NCI-H1694 (cell line): ENCODE data around the gene UBE4A.

ENCODE experiments used
- DNase-seq: peaks from one replicate; lab custom pipeline; 2025; lab: John Stamatoyannopoulos, UW

The UBE4A gene

DNA sequence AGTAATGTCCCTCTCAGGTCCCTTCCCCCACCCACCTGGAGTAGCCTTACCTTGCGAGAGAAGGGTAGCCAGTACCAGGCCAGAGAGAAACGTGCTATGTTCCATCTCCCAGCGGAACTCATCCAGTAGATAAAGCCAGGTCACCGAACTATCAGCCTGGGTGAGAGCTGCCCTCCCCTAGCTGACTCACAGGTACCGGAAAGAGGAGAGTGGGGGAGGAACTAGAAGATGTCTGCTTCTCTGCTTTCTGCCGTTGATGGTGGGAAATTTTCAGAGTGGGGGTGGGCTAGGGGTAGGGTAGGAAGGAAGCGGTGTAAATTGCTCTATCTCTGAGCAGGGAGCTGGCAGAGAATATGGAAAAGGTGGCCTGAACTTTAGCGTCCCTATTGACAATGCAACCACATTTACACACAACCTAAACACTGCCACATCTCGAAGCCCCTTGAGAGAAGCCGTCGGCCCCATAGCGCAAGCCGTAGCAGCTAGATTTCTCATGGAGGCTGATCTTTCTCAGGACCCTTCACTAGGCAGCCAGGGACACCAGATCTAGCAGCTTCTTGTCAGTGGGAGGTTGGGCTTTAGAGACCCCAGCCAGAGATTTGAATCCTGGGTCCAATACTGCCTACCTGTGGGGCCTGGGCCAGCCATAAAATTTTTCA is 16.8 kb upstream of the UBE4A start, which contains the start of gene CD3D:
Gene CD3D (minus strand): TSS at position 203 of the 659 bp plus-strand sequence. CDS start 98 bp downstream, at position 105.
- no peak for DNase-seq

DNA sequence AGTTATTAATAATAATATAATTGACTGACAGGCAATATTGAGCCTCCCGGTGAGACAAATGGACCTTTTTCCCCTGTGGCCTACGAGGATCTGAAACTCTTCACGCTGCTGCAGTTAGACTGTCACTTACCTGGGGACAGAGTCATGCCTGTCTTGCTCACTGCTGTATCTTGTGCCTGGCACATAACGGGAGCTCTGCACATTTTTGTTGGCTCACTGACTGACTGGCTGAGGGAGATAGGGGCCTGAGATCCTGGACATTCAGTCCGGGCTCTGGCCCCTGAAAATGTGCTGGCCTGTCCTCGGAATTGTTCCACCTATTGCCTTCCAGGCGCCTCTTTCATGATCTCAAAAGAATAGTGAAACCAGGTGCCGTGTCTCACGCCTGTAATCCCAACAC is 16.2 kb upstream of the UBE4A start:
- DNase-seq, result no peak

DNA sequence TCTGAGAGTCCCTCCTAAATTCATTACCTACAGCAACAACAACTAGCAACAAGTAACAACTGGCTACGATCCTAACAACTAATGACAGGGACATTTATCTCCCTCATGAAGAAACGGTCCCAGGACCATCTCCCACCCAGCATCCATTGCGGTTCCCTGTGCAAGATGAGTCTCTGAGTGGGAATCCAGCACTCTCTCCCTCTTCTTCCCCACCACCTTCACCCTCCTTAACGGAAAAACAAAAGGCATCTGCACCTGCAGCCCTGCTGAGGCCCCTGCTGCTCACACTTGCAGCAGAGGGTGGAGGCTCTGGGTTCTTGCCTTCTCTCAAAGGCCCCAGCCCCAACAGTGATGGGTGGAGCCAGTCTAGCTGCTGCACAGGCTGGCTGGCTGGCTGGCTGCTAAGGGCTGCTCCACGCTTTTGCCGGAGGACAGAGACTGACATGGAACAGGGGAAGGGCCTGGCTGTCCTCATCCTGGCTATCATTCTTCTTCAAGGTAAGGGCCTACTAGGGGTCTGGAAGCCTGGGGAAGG is 15.4 kb upstream of the UBE4A start, which contains the start of gene CD3G:
Gene CD3G (plus strand): TSS at position 364 of the 535 bp plus-strand sequence. CDS start 80 bp downstream, at position 444.
- DNase-seq, result no peak

DNA sequence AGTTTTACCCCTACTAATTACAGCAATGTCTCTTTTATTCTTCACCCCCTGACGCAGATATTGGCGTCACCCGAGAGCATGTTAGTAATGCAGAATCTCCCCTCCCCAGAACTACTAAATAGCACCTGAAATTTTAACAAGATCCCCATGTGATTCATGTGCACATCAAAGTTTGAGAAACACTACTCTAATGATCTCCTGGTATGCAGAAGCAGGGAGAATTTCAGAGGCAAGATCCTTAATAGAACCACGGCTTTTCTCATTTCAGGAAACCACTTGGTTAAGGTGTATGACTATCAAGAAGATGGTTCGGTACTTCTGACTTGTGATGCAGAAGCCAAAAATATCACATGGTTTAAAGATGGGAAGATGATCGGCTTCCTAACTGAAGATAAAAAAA is 9.9 kb upstream of the UBE4A start:
- DNase-seq, result no peak

DNA sequence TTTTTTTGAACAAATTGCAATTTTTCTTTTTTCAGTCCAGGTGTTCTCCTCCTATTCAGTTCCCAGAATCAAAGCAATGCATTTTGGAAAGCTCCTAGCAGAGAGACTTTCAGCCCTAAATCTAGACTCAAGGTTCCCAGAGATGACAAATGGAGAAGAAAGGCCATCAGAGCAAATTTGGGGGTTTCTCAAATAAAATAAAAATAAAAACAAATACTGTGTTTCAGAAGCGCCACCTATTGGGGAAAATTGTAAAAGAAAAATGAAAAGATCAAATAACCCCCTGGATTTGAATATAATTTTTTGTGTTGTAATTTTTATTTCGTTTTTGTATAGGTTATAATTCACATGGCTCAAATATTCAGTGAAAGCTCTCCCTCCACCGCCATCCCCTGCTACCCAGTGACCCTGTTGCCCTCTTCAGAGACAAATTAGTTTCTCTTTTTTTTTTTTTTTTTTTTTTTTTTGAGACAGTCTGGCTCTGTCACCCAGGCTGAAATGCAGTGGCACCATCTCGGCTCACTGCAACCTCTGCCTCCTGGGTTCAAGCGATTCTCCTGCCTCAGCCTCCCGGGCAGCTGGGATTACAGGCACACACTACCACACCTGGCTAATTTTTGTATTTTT is 6.2 kb upstream of the UBE4A start:
- no peak for DNase-seq

DNA sequence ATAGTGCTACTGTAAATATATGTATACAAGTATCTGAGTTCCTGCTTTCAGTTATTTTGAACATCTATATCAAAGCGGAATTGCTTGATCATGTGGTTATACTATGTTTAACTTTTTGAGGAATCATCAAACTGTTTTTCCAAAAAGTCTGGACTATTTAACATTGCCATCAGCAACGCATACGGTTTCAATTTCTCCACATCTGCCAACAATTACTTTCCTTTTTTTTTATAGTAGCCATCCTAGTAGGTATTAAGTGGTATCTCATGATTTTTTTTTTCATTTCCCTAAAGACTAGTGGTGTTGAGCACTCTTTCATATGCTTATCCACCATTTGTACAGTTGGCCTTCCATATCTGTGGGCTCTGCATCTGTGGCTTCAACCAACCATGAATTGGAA is 1.3 kb upstream of the UBE4A start:
- no peak for DNase-seq

DNA sequence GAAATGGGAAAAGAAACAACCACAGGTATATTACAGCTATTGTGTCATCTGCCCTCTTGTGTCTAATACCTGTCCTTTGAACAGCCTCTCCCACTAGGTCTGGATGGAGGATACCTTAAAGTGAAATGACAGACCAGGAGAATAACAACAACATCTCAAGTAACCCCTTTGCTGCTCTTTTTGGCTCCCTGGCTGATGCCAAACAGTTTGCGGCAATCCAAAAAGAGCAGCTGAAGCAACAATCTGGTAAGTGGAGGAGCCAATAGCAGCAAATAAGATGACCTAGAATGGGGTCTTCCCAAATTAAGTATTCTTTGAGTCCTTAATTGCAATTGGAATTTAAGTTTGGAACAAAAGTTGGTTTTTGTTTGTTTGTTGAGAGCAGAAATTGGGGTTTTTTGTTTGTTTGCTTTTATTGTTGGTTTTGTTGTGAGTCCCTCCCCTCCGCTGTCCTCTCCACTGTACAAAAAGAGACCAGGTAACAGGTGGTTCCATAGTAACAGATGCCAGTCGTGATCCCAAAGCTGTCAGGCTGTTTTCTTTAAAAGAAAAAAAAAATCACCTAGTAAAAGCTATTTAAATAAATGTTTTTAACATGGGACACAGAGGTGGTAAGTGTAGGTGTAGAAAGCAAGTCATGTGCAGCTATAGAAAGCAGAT is 5.7 kb downstream of the UBE4A start:
- DNase-seq, result no peak

DNA sequence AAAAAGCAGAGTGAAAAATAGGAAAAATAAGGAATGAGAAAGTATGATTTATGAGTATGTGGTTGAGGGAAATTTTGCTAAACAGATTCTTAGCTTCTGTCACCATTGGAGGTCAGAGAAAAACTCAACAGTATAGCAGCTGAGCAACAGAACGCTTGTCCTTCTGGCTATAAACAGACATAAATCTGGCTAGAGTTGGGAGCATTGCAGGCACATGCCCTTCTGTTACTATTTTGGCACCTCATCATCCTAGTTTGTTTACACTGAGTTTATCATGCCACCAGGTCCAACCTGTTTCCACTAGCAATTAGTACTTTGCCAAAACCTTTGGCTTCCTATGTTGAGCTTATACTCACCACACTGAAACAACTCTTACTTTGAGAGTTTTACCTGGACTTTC is 6.9 kb downstream of the UBE4A start:
- peak; percentile 9 for DNase-seq

DNA sequence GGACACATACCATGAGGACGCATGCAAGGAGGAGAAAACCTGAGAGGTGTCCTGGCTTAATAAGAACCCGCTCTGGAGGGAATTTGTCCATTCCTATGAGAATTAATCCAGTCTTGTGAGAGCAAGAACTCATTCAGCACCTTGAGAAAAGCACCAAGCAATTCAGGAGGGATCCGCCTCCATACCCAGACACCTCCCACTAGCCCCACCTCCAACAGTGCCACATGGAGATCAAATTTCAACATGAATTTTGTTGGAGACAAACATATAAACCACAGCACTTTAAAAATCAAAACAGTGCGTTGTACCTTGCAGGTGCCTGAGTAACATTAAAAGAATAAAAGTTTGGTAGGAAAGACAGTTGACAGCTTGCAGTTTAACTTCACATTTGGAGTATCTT is 11.4 kb downstream of the UBE4A start:
- no peak for DNase-seq

DNA sequence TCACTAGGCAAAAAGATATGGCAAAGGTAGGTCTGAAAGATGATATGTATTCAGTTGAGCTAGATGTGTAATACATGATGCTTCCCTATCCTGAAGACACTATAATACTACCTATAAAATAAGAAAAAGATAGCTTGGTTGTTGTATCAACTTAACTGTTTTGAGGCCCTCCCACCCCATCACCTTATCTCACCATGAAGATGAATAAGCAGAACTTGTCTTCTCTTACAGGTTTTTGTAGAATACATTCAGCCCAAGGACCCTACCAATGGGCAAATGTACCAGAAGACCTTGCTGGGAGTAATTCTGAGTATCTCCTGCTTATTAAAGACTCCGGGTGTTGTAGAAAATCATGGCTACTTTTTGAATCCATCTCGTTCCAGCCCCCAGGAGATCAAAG is 13.9 kb downstream of the UBE4A start:
- no peak for DNase-seq

DNA sequence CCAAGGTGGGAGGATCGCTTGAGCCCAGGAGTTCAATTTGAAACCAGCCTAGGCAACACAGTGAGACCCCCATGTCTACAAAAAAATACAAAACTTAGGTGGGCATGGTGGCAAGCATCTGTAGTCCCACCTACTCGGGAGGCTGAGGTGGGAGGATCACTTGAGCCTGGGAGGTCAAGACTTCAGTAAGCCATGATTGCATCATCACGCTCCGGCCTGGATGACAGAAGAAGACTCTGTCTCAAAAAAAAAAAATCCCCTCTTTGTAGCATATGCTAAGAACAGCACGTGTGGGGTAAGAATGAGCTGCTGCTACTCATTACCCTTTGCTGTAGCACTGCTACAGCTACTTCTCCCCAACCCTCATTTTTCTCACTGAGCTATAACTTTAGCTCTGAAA is 14.5 kb downstream of the UBE4A start:
- no peak for DNase-seq

DNA sequence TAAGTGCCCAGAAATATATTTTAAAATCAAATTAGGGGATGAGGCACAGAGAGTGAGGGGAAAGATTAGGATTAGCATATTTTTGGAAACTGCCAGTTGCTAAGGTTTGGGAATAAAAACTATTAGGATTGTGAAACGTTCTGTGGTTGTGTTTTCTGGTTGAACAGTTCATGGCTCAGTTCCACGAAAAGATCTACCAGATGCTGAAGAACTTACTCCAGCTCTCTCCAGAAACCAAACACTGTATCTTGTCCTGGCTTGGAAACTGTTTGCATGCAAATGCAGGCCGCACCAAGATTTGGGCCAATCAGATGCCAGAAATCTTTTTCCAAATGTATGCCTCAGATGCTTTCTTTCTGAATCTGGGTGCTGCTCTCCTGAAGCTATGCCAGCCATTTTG is 15.3 kb downstream of the UBE4A start:
- DNase-seq, result no peak

DNA sequence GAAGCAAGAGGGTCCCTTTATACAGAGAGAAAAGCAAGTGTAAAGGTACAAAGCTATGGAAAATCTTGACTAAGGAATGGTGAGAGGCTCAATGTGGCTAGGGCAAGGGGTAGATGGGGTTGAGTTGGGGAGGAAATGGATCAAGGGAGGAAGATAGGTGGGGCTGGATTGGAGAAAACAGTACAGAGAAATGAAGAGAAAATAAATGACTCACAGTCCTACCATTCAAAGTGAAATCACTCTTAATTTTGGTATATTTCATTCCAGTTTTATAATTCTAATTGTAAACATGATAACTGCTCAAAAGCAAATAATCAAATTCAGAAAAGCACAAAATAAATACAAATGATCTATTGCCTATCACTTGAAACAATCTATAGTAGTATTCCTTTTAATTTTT is 16.6 kb downstream of the UBE4A start:
- DNase-seq, result no peak

DNA sequence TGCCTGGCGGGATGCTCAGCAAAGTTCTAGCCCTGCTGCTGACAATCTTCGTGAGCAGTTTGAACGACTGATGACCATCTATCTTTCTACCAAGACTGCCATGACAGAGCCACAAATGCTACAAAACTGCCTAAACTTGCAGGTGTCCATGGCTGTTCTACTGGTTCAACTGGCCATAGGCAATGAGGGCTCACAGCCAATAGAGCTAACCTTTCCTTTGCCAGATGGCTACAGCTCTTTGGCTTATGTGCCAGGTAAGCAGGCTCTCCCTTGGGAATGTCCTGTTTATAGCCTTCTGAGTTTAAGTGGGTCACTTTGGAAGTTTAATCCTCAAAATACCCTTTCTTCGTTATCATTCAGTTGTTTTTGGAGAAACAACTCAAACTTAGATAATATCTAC is 20.1 kb downstream of the UBE4A start:
- no peak for DNase-seq

DNA sequence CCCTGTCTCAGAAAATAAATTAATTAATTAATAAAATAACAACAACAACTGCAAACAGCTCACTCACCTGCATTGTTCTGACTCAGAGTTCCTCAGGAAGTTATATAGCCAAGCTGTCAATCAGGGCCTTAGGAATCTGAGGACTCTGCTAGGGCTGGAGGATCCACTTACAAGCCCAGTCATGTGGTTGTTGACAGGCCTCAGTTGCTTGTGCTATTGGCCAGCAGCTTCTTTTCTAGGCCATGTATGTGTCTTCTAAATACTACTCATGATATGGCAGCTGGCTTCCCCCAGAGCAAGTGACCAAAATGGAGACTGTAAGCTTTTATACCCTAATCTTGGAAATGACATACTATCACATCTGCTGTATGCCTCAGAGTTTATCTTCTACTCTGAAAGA is 21.2 kb downstream of the UBE4A start:
- no peak for DNase-seq

DNA sequence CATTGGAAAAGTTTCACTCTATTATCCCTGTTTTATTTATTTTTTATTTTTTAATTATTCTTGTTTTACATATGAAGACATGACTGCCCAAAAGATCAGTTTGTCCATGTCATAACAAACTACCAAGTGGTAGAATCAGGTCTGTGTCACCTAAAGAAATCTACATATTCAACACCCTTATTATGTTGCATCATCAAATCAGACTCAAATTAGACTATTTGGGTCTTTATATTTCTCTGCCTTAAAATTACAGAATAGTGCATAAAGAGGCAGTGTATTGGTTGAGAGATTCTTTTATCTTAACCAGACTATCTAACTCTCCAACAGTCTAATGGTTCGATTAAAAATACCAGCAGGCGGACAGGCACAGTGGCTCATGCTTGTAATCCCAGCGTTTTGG is 23.6 kb downstream of the UBE4A start:
- no peak for DNase-seq

DNA sequence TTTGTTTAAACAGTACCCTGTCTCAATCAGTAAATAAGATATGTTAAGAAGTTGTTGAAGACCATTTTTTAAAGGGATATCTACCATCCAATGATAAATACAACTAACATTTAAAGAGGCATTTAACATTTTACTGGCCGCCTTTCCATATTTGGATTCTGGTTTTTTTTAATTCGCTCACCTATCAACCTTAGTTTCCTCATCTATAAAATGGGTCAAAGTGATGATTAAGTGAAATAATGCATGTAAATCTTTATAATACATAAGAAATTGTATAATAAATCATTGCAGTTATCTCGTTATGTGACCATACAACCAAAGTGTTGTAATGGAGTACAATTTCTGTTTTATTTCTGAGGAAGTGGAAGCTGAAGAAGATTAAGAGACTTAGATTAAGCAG is 24.3 kb downstream of the UBE4A start:
- DNase-seq, result no peak

DNA sequence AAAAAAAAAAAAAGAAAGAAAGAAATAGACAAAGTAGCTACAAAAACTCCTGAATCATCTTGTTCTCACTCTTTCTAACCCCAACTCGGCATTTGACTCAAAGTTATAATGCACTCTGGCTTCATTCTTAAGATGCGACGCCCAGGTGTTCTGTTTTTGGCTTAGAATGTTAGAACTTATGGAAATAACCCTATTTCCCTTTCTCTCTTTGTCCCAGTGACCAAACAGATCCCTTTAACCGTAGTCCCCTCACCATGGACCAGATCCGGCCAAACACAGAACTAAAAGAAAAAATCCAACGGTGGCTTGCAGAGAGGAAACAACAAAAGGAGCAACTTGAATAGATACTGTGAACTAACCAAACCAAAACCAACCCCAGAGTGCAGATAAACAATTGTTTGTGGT is 36.7 kb downstream of the UBE4A start:
- no peak for DNase-seq

DNA sequence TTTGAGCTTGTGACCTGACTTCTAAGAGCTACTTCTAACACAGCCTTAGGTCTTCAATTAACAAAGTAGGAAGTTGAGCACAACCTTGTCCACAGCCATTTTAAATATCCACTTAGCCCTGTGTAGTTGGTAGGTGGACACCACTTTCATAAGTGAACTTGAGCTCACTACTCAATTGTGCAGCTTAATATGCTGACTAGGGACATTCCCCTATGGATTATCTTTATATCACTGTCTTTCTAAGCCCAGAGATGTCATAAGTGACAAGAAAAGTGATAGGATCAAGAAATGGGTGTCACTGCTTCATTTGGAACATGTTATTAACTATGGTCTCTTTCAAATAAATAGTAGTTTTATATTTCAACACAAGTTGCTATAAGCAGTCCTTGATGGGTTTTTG is 38.0 kb downstream of the UBE4A start:
- DNase-seq, result no peak

DNA sequence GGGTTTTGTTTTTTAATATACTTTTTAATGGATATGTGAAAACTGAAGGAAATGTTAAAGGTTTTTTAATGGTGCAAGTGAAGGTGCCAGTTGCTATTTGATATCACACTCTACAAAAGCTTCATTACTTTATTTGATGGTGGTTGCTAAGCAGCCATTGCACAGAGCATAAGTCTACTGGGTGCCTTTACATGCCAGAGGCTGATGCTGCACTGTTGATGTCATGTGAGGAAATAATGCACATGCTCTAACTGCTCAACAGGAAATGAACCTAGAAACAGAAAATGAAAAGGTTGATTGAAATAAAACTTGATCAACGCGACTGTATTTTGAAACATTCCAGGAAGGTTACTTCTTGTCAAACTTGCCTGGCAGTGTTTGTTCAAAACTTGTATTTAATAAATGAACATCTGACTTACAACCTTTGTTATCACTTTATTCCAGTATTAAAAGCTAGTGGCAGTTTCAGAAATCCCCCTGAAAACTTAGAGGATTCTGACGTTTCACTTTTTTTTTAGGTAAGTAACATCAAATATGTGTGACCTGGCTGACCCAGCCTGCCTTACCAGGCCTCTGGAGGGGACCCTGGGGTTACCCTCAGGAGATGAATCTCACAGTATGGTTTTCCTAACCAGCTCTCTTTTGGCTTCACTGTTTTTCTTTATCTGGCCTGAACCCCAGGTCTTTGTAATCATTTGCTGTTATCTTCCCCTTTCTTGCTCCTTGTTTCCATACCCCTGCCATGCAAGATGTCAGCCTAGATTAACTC is 39.6 kb downstream of the UBE4A start:
- DNase-seq, result no peak

DNA sequence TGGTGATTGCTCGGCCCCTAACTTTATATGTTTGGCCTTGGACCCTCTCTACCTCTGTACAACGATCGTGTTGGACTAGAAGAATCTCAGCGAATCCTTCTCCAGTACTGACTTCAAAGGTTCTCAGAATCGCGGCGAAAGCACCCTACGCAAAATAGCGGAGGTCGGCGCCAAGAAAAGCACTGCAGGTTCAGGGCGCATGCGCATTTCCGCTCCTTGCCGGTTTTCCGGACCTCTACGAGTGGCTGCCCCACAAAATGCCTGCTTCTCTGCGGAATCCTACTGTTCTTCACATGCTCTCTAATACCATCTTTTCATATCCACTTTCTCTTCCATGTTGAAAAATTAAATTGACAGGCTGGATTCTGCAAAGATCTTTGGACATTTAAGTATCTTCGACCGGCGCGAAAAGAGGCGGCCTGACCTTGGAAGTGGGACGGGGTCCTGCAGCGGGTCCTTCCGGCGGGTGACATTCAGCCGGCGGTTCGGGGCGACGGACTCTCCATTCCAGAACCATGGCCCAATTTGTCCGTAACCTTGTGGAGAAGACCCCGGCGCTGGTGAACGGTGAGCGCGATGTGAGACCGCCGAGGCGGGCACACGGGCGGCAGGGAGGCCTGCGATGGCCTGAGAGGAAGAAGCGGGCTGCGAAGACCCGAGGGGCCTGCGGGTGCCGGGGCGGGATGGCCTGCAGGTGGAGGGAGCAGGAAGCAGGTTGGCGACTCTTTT is 41.9 kb downstream of the UBE4A start, which contains the start of gene ATP5MG:
Gene ATP5MG (plus strand): TSS at position 456 of the 729 bp plus-strand sequence. CDS start 60 bp downstream, at position 516.
- DNase-seq, result peak; percentile 33
